ENCODE results near the gene GATA2. TPM values are rescaled to one million over a fixed set of nuclear protein-coding genes. Genes with fewer than 3 reads are reported as not detected.

The GATA2 gene
- total and polyA plus RNA-seq, 2 of the 8 experiments (the other 6 are each of a cell fraction or from before 2014, with no cell fraction given) = 0.03 to 0.30 TPM

DNA sequence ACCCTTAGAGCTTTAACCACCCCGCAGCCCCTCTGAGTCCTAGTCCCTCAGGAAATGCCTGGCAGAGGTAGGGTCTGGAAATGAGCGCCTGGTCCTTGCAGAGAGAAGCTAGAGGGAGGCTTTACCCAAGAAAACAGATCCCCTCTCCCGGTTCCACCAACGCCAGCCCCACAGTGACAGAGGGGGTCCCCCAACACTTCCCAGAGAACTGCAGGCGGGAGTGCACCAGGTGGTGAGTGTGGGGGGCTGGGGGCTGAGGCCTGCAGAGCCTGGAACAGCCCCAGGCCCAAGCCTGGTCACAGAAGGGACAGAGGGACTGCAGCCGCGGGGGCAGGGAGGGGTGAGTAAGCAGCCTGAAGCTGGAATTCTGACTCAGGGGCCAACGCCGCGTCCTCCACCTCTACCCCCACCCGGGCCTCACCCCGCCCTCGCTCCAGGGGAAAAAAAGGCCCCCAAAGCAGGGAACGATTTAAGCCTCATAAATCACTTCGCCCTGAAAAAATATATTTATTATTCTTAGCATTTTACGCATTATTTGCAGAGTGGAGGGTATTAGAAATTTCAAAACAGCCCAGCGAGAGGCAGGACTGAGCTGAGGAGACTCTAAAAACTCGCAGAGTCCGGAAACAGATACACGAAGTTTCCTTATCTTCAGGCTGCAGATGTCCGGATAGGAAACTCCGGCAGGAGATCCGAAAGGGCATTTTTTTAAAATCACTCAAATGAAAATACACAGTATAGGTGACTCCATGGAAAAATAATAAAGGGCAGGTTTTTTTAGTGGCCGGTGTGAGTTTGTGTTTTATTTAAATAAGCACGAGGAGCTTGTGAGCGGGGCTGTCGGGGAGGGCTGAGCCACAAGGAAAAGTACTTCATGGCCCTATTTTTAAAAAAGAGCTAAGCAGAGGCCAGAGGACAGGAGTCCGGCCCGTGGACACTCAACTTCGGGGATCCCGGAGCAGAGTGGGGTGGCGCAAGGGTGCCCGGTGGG is 10.0 kb downstream of the GATA2 start (continued):
- peak; percentile 55 for TF ChIP-seq RNF2 (IDR thresholded peaks at IDR 0.05; ENCODE audit: borderline replicate concordance, low read depth, low read length, missing control alignments, poor library complexity, severe bottlenecking)
